HepG2 (cell line): ENCODE results near the gene CPLX1. TPM values are rescaled to one million over a fixed set of nuclear protein-coding genes. Genes with fewer than 3 reads are reported as not detected.

Experiments
- ARNT2 ChIP-seq: sonication (generic); formaldehyde crosslinking; IDR thresholded peaks from 2 replicates; pipeline ENCODE4 v1.8.0; 2022; ENCODE audit warnings: mild to moderate bottlenecking, low read depth, missing genetic modification reagents, moderate library complexity
- CTCF ChIP-seq: sonication (generic); formaldehyde crosslinking; IDR thresholded peaks from 2 replicates; pipeline ENCODE4 v1.5.0; 2020; ENCODE audit warnings: mild to moderate bottlenecking, missing genetic modification reagents, moderate library complexity
- EED ChIP-seq: sonication (generic); formaldehyde crosslinking; IDR thresholded peaks from 2 replicates; pipeline ENCODE4 v1.5.0; 2020; ENCODE audit warnings: mild to moderate bottlenecking, missing genetic modification reagents
- FOXM1 ChIP-seq: sonication (generic); formaldehyde crosslinking; IDR thresholded peaks from 2 replicates; pipeline ENCODE4 v1.5.0; 2020; ENCODE audit warnings: missing genetic modification reagents
- GABPB1 ChIP-seq: IDR thresholded peaks from 2 replicates; pipeline ENCODE4 v1.6.1; 2016; ENCODE audit warnings: mild to moderate bottlenecking, missing genetic modification reagents, moderate library complexity, missing compliant biosample characterization
- HNRNPL ChIP-seq: fragments of 200-400 bp; formaldehyde crosslinking; IDR thresholded peaks from 2 replicates; pipeline ENCODE4 v1.6.1; 2017; ENCODE audit warnings: mild to moderate bottlenecking, low read depth, low read length
- PHF20 ChIP-seq: sonication (generic); formaldehyde crosslinking; IDR thresholded peaks from 2 replicates; pipeline ENCODE4 v1.5.0; 2020; ENCODE audit warnings: mild to moderate bottlenecking, missing genetic modification reagents
- PRDM10 ChIP-seq: sonication (generic); formaldehyde crosslinking; IDR thresholded peaks from 2 replicates; pipeline ENCODE4 v1.4.0; 2020; ENCODE audit warnings: low read depth, missing genetic modification reagents
- PTBP1 ChIP-seq: fragments of 200-400 bp; formaldehyde crosslinking; IDR thresholded peaks from 2 replicates; pipeline ENCODE4 v1.6.1; 2018; ENCODE audit warnings: low read length, low read depth; ENCODE audit not compliant: poor library complexity, severe bottlenecking
- REST ChIP-seq, 2 experiments: IDR thresholded peaks; 2 replicates each; pipeline ENCODE4 v1.6.1; 2011 to 2012; ENCODE audit warnings: low read length in 2 of 2, borderline replicate concordance in 1 of 2, low read depth in 1 of 2, mild to moderate bottlenecking in 1 of 2, moderate library complexity in 1 of 2
- RXRA ChIP-seq: sonication (generic); formaldehyde crosslinking; IDR thresholded peaks from 2 replicates; pipeline ENCODE4 v1.5.1; 2020; ENCODE audit warnings: missing genetic modification reagents
- SALL2 ChIP-seq: sonication (generic); formaldehyde crosslinking; IDR thresholded peaks from 2 replicates; pipeline ENCODE4 v1.8.1; 2023; ENCODE audit warnings: mild to moderate bottlenecking, missing genetic modification reagents, inconsistent platforms
- SIN3B ChIP-seq: fragments of 150-350 bp; IDR thresholded peaks from 2 replicates; pipeline ENCODE4 v1.6.1; 2014; ENCODE audit warnings: low read length
- SMAD9 ChIP-seq: sonication (generic); formaldehyde crosslinking; IDR thresholded peaks from 2 replicates; pipeline ENCODE4 v1.5.1; 2020; ENCODE audit warnings: mild to moderate bottlenecking, missing genetic modification reagents
- SNAPC5 ChIP-seq: sonication (generic); formaldehyde crosslinking; IDR thresholded peaks from 2 replicates; pipeline ENCODE4 v1.8.1; 2023; ENCODE audit warnings: mild to moderate bottlenecking, missing genetic modification reagents, borderline replicate concordance
- THAP8 ChIP-seq: sonication (generic); formaldehyde crosslinking; IDR thresholded peaks from 2 replicates; pipeline ENCODE4 v1.5.1; 2020; ENCODE audit warnings: missing genetic modification reagents, mild to moderate bottlenecking, borderline replicate concordance
- THRA ChIP-seq: sonication (generic); formaldehyde crosslinking; IDR thresholded peaks from 2 replicates; pipeline ENCODE4 v1.4.0; 2020; ENCODE audit warnings: missing genetic modification reagents, borderline replicate concordance
- ZFP1 ChIP-seq: IDR thresholded peaks from 2 replicates; pipeline ENCODE4 v1.6.1; 2016
- ZNF264 ChIP-seq: sonication (generic); formaldehyde crosslinking; IDR thresholded peaks from 2 replicates; pipeline ENCODE4 v1.4.0; 2020; ENCODE audit warnings: missing genetic modification reagents
- polyA plus RNA-seq, 8 experiments: library from polyadenylated mRNA; depleted of rRNA in 3 of 8; stranded (reverse) in 7 of 8; unstranded in 1 of 8; fragments of >200 nt; fragmentation: Illumina TruSeq in 4 of 8; extraction: Trizol in 4 of 8; gene quantifications; 2 replicates each; pipeline versions ENCODE4 v1.2.1 to v1.2.3, GENCODE V29; 2011 to 2016; ENCODE audit warnings: low read depth in 4 of 8, missing spikeins in 1 of 8, mixed read lengths in 1 of 8; ENCODE audit not compliant: insufficient read depth in 1 of 8
- total RNA-seq, 5 experiments: library from RNA; depleted of rRNA; stranded (reverse); fragments of >200 nt; fragmentation: Illumina TruSeq; extraction: Trizol; gene quantifications; 2 replicates each; pipeline ENCODE4 v1.2.3, GENCODE V29; 2016; ENCODE audit warnings: low read depth in 1 of 5

Gene CPLX1
- total and polyA plus RNA-seq, 2 of the 13 experiments (the other 11 are each of a cell fraction or from before 2014, with no cell fraction given): 0.18 TPM

GRCh38 chr4:786861-787300 is 39.0 kb downstream of the CPLX1 start (continued):
- TF ChIP-seq RXRA (0 out of 2 replicates have a peak, but pooled peaks have one; percentile 13), GABPB1 (CRISPR knock-in tag) (peak; percentile 29; the same call in 1 of the 2 replicates), ZFP1 (no peak), PTBP1 (no peak), EED (no peak), SALL2 (CRISPR knock-in tag) (no peak), SIN3B (no peak), SNAPC5 (CRISPR knock-in tag) (no peak), THRA (no peak), SMAD9 (no peak), PRDM10 (CRISPR knock-in tag) (no peak), PHF20 (CRISPR knock-in tag) (no peak), ARNT2 (CRISPR knock-in tag) (no peak), ZNF264 (CRISPR knock-in tag) (no peak), CTCF (CRISPR knock-in tag) (peak; percentile 47), REST (IDR thresholded peaks at IDR 0.05; ENCODE audit: borderline replicate concordance in 1 of 2, low read depth in 1 of 2, low read length in 2 of 2) (no peak), THAP8 (CRISPR knock-in tag) (no peak), FOXM1 (CRISPR knock-in tag) (no peak), HNRNPL (peak; percentile 70; the same call in 1 of the 2 replicates)
